CD4-positive, alpha-beta T cell treated with Interleukin-12 subunit alpha and Interleukin-12 subunit beta, for 1 hour (primary cell): ENCODE results near the gene GABRR2.

ENCODE experiments used
- DNase-seq: peaks from one replicate; pipeline ENCODE4 v3.0.0-alpha.2; 2020

Gene GABRR2

GRCh38 chr6:89290401-89291155 is 24.5 kb downstream of the GABRR2 start:
- no peak for DNase-seq

GRCh38 chr6:89289710-89290109 is 25.4 kb downstream of the GABRR2 start:
- no peak for DNase-seq

GRCh38 chr6:89287351-89288028 is 27.6 kb downstream of the GABRR2 start:
- DNase-seq: no peak

- no peak for DNase-seq
Observed at GRCh38 chr6:89286516-89286915, 28.6 kb downstream of the GABRR2 start.

- no peak for DNase-seq
Observed at GRCh38 chr6:89284963-89285735, 29.9 kb downstream of the GABRR2 start.

- no peak for DNase-seq
Observed at GRCh38 chr6:89284081-89284480, 31.0 kb downstream of the GABRR2 start.

GRCh38 chr6:89282749-89283148 is 32.4 kb downstream of the GABRR2 start:
- DNase-seq: no peak

- peak; percentile 47 for DNase-seq
Observed at GRCh38 chr6:89281779-89282246, 33.3 kb downstream of the GABRR2 start.

- no peak for DNase-seq
Observed at GRCh38 chr6:89278956-89279355, 36.1 kb downstream of the GABRR2 start.

GRCh38 chr6:89275900-89276299 is 39.2 kb downstream of the GABRR2 start:
- DNase-seq: no peak

- no peak for DNase-seq
Observed at GRCh38 chr6:89273816-89274215, 41.3 kb downstream of the GABRR2 start.

GRCh38 chr6:89272596-89272995 is 42.5 kb downstream of the GABRR2 start:
- DNase-seq: no peak

GRCh38 chr6:89270951-89271721 is 44.0 kb downstream of the GABRR2 start:
- DNase-seq: no peak

- DNase-seq: no peak
Observed at GRCh38 chr6:89269981-89270380, 45.1 kb downstream of the GABRR2 start.

- DNase-seq: no peak
Observed at GRCh38 chr6:89269252-89269651, 45.8 kb downstream of the GABRR2 start.

- no peak for DNase-seq
Observed at GRCh38 chr6:89268776-89269175, 46.3 kb downstream of the GABRR2 start.

- DNase-seq: no peak
Observed at GRCh38 chr6:89267918-89268317, 47.2 kb downstream of the GABRR2 start.

GRCh38 chr6:89264296-89264695 is 50.8 kb downstream of the GABRR2 start:
- DNase-seq: no peak

GRCh38 chr6:89260832-89261231 is 54.3 kb downstream of the GABRR2 start:
- no peak for DNase-seq

- DNase-seq: no peak
Observed at GRCh38 chr6:89260310-89260709, 54.8 kb downstream of the GABRR2 start.

GRCh38 chr6:89258912-89259311 is 56.2 kb downstream of the GABRR2 start:
- DNase-seq: no peak

- no peak for DNase-seq
Observed at GRCh38 chr6:89257781-89258180, 57.3 kb downstream of the GABRR2 start.

GRCh38 chr6:89257346-89257745 is 57.8 kb downstream of the GABRR2 start:
- DNase-seq: no peak
